ENCODE measurements around the gene TLCD3B.

GRCh38 chr16:30065102-30065942, 34.3 kb upstream of the TLCD3B start, which contains the start of gene ALDOA:
- TF ChIP-seq POLR2A (IDR thresholded peaks at IDR 0.05), result peak; percentile 91
- TF ChIP-seq EP300 (IDR thresholded peaks at IDR 0.05), result peak; percentile 65
